ENCODE data around the gene UNC50.

GRCh38 chr2:98643496-98644100, 35.2 kb downstream of the UNC50 start:
- TF ChIP-seq, protein P1, sequence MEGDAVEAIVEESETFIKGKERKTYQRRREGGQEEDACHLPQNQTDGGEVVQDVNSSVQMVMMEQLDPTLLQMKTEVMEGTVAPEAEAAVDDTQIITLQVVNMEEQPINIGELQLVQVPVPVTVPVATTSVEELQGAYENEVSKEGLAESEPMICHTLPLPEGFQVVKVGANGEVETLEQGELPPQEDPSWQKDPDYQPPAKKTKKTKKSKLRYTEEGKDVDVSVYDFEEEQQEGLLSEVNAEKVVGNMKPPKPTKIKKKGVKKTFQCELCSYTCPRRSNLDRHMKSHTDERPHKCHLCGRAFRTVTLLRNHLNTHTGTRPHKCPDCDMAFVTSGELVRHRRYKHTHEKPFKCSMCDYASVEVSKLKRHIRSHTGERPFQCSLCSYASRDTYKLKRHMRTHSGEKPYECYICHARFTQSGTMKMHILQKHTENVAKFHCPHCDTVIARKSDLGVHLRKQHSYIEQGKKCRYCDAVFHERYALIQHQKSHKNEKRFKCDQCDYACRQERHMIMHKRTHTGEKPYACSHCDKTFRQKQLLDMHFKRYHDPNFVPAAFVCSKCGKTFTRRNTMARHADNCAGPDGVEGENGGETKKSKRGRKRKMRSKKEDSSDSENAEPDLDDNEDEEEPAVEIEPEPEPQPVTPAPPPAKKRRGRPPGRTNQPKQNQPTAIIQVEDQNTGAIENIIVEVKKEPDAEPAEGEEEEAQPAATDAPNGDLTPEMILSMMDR (IDR thresholded peaks at IDR 0.05) = no peak
- TF ChIP-seq POLR2A (IDR thresholded peaks at IDR 0.05) (no peak), POLR2AphosphoS5 (IDR thresholded peaks at IDR 0.05) (no peak)

Data from sigmoid colon (tissue), 4 donors.